GM23338 (cell line): ENCODE measurements around the gene RNASET2. TPM values are rescaled to one million over a fixed set of nuclear protein-coding genes. Genes with fewer than 3 reads are reported as not detected.

Source experiments
- ATAC-seq: fragments of 200-7000 bp; cut with Tn5 transposase; 3 replicates; pipeline ENCODE4 v1.9.1; 2020
- DNase-seq: peaks from one replicate; pipeline ENCODE4 v3.0.0-alpha.2; 2015; ENCODE audit warnings: low spot score
- H2AFZ ChIP-seq: fragments of 200-600 bp; sonication (generic); 2 replicates; pipeline ENCODE4 v1.8.0; 2016; ENCODE audit warnings: antibody characterized with exemption, mild to moderate bottlenecking, moderate library complexity
- H3F3A ChIP-seq: fragments of 200-600 bp; sonication (generic); replicated peaks from 2 replicates; pipeline ENCODE4 v1.8.0; 2017; ENCODE audit warnings: antibody characterized with exemption, mixed run types, low read depth
- H3K27ac ChIP-seq: fragments of 200-600 bp; sonication (generic); 2 replicates; pipeline ENCODE4 v1.6.1; 2016; ENCODE audit warnings: low read depth
- H3K27me3 ChIP-seq: fragments of 200-600 bp; sonication (generic); 2 replicates; pipeline ENCODE4 v1.8.0; 2016; ENCODE audit warnings: mild to moderate bottlenecking, mixed run types, moderate library complexity; ENCODE audit not compliant: insufficient read depth
- H3K36me3 ChIP-seq: fragments of 200-600 bp; sonication (generic); 2 replicates; pipeline ENCODE4 v1.8.0; 2016; ENCODE audit warnings: mild to moderate bottlenecking; ENCODE audit not compliant: insufficient read depth
- H3K4me1 ChIP-seq: fragments of 200-600 bp; sonication (generic); 2 replicates; pipeline ENCODE4 v1.8.0; 2016; ENCODE audit warnings: mild to moderate bottlenecking, moderate library complexity; ENCODE audit not compliant: insufficient read depth
- H3K4me2 ChIP-seq: fragments of 200-600 bp; sonication (generic); 2 replicates; pipeline ENCODE4 v1.7.1; 2017; ENCODE audit warnings: mixed run types
- H3K4me3 ChIP-seq: fragments of 200-600 bp; sonication (generic); 2 replicates; pipeline ENCODE4 v1.6.1; 2016; ENCODE audit warnings: mixed run types
- H3K79me2 ChIP-seq: fragments of 200-600 bp; sonication (generic); replicated peaks from 2 replicates; pipeline ENCODE4 v1.8.0; 2017; ENCODE audit warnings: mild to moderate bottlenecking; ENCODE audit not compliant: insufficient read depth
- H3K9me2 ChIP-seq: fragments of 200-600 bp; sonication (generic); 2 replicates; pipeline ENCODE4 v1.8.0; 2017; ENCODE audit not compliant: insufficient read depth
- H4K20me1 ChIP-seq: fragments of 200-600 bp; sonication (generic); replicated peaks from 2 replicates; pipeline ENCODE4 v1.8.0; 2017; ENCODE audit warnings: mild to moderate bottlenecking; ENCODE audit not compliant: insufficient read depth
- H3K27ac Mint-ChIP-seq: 2 replicates; pipeline ENCODE4 v1.8.0; 2020; ENCODE audit warnings: inconsistent platforms, mild to moderate bottlenecking, moderate library complexity, mixed read lengths
- H3K27me3 Mint-ChIP-seq: 3 replicates; pipeline ENCODE4 v1.8.0; 2022; ENCODE audit warnings: low read depth, mild to moderate bottlenecking, moderate library complexity, mixed read lengths, inconsistent platforms; ENCODE audit not compliant: insufficient read depth, poor library complexity
- H3K36me3 Mint-ChIP-seq: 3 replicates; pipeline ENCODE4 v1.8.0; 2021; ENCODE audit warnings: low read depth, mild to moderate bottlenecking, inconsistent platforms, moderate library complexity, mixed read lengths
- H3K4me1 Mint-ChIP-seq: 3 replicates; pipeline ENCODE4 v1.8.0; 2020; ENCODE audit warnings: mild to moderate bottlenecking, inconsistent platforms, mixed read lengths
- H3K4me3 Mint-ChIP-seq: 3 replicates; pipeline ENCODE4 v1.8.0; 2021; ENCODE audit warnings: moderate library complexity, mild to moderate bottlenecking, inconsistent platforms, mixed read lengths
- H3K9me3 Mint-ChIP-seq: 3 replicates; pipeline ENCODE4 v1.8.0; 2020; ENCODE audit warnings: moderate library complexity, mild to moderate bottlenecking, inconsistent platforms, mixed read lengths
- CREB1 ChIP-seq: fragments of 250-450 bp; sonication (Bioruptor Pico); IDR thresholded peaks from 2 replicates; pipeline ENCODE4 v1.5.0; 2020; ENCODE audit warnings: low read depth, mild to moderate bottlenecking, moderate library complexity
- EZH2 ChIP-seq: fragments of 200-600 bp; sonication (generic); IDR thresholded peaks from one replicate; pipeline ENCODE4 v1.8.0; 2017; ENCODE audit warnings: antibody characterized with exemption, mild to moderate bottlenecking, low read depth; ENCODE audit not compliant: unreplicated experiment
- EZH2phosphoT487 ChIP-seq: fragments of 200-600 bp; sonication (generic); IDR thresholded peaks from one replicate; pipeline ENCODE4 v1.8.1; 2018; ENCODE audit warnings: antibody characterized with exemption; ENCODE audit not compliant: unreplicated experiment
- JUNB ChIP-seq: IDR thresholded peaks from one replicate; pipeline ENCODE4 v1.6.1; 2016; ENCODE audit warnings: antibody characterized with exemption; ENCODE audit not compliant: unreplicated experiment
- NANOG ChIP-seq: IDR thresholded peaks from 2 replicates; pipeline ENCODE4 v1.6.1; 2016; ENCODE audit warnings: antibody characterized with exemption, borderline replicate concordance
- POLR2AphosphoS5 ChIP-seq: IDR thresholded peaks from 2 replicates; pipeline ENCODE4 v1.6.1; 2016; ENCODE audit warnings: antibody characterized with exemption, low read depth
- STAT1 ChIP-seq: IDR thresholded peaks from one replicate; pipeline ENCODE4 v1.6.1; 2016; ENCODE audit warnings: antibody characterized with exemption; ENCODE audit not compliant: unreplicated experiment
- ZNF331 ChIP-seq: fragments of 250-450 bp; sonication (Bioruptor Pico); IDR thresholded peaks from 2 replicates; pipeline ENCODE4 v1.5.0; 2020; ENCODE audit warnings: low read depth, mild to moderate bottlenecking, moderate library complexity
- polyA plus RNA-seq: library from polyadenylated mRNA; unstranded; fragments of >200 nt; fragmentation: Nextera tagmentation; extraction: Ambion mirVana; gene quantifications from 2 replicates; pipeline ENCODE4 v1.2.1, GENCODE V29; 2016
- total RNA-seq: library from RNA; depleted of rRNA; stranded (reverse); fragments of >200 nt; shearing (Covaris generic); gene quantifications from 2 replicates; pipeline ENCODE4 v1.2.3, GENCODE V29; 2014
- TF ChIP-seq, protein P1 (sequence below): IDR thresholded peaks from 2 replicates; pipeline ENCODE4 v1.6.1; 2016; ENCODE audit warnings: antibody characterized with exemption
- TF ChIP-seq, protein P2 (sequence below): fragments of 250-450 bp; sonication (Bioruptor Pico); IDR thresholded peaks from 2 replicates; pipeline ENCODE4 v1.5.0; 2020; ENCODE audit warnings: mild to moderate bottlenecking, moderate library complexity
- TF ChIP-seq, protein P3 (sequence below), 2 experiments: fragments of 200-600 bp in 1 of 2; sonication (generic) in 1 of 2; conservative IDR thresholded peaks; 2 replicates each; pipeline versions ENCODE4 v1.5.1 to v1.6.1; 2016 to 2017; ENCODE audit warnings: antibody characterized with exemption in 2 of 2, low read depth in 2 of 2, mild to moderate bottlenecking in 2 of 2, moderate library complexity in 1 of 2
- TF ChIP-seq, protein P4 (sequence below): IDR thresholded peaks from one replicate; pipeline ENCODE4 v1.6.1; 2018; ENCODE audit warnings: antibody characterized with exemption; ENCODE audit not compliant: unreplicated experiment

The RNASET2 gene
- total and polyA plus RNA-seq, 2 experiments from 2014 or later, result 40.5 to 62.8 TPM

DNA sequence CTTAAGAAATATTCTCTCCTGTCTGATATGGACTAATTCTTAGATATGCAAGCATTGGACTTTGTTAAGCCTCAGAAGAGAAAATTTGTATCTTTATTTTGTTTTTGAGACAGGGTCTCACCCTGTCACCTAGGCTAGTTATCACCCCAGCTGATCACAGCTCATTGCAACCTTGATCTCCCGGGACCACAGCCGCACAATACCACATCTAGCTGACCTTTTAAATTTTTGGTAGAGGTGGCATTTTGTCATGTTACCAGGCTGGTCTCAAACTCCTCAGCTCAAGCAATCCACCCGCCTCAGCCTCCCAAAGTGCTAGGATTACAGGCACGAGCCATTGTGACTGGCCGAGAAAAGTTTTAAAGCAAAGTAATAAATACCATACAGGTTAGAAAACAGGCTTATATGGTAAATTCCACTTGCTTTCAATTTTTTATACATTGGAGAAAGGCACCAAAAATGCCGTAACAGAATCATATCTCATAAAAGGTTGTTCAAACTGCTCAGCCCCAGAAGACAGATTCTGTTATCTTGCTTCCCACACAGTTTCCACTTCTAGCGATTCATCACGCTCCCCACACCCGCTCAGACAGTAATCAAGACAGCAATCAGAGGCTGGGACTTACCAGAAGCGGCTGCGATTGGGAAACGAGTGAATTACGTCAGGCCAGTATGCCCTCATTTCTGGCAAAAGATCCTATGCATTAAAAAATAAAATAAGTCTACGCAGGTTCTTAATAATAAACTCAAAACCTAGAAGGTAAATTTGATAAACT, 13.8 kb downstream of the RNASET2 start:
- no peak for TF ChIP-seq ZNF331 (CRISPR knock-in tag)
- no peak for TF ChIP-seq STAT1
- TF ChIP-seq, protein P1, sequence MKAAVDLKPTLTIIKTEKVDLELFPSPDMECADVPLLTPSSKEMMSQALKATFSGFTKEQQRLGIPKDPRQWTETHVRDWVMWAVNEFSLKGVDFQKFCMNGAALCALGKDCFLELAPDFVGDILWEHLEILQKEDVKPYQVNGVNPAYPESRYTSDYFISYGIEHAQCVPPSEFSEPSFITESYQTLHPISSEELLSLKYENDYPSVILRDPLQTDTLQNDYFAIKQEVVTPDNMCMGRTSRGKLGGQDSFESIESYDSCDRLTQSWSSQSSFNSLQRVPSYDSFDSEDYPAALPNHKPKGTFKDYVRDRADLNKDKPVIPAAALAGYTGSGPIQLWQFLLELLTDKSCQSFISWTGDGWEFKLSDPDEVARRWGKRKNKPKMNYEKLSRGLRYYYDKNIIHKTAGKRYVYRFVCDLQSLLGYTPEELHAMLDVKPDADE, result no peak
- TF ChIP-seq, protein P2, sequence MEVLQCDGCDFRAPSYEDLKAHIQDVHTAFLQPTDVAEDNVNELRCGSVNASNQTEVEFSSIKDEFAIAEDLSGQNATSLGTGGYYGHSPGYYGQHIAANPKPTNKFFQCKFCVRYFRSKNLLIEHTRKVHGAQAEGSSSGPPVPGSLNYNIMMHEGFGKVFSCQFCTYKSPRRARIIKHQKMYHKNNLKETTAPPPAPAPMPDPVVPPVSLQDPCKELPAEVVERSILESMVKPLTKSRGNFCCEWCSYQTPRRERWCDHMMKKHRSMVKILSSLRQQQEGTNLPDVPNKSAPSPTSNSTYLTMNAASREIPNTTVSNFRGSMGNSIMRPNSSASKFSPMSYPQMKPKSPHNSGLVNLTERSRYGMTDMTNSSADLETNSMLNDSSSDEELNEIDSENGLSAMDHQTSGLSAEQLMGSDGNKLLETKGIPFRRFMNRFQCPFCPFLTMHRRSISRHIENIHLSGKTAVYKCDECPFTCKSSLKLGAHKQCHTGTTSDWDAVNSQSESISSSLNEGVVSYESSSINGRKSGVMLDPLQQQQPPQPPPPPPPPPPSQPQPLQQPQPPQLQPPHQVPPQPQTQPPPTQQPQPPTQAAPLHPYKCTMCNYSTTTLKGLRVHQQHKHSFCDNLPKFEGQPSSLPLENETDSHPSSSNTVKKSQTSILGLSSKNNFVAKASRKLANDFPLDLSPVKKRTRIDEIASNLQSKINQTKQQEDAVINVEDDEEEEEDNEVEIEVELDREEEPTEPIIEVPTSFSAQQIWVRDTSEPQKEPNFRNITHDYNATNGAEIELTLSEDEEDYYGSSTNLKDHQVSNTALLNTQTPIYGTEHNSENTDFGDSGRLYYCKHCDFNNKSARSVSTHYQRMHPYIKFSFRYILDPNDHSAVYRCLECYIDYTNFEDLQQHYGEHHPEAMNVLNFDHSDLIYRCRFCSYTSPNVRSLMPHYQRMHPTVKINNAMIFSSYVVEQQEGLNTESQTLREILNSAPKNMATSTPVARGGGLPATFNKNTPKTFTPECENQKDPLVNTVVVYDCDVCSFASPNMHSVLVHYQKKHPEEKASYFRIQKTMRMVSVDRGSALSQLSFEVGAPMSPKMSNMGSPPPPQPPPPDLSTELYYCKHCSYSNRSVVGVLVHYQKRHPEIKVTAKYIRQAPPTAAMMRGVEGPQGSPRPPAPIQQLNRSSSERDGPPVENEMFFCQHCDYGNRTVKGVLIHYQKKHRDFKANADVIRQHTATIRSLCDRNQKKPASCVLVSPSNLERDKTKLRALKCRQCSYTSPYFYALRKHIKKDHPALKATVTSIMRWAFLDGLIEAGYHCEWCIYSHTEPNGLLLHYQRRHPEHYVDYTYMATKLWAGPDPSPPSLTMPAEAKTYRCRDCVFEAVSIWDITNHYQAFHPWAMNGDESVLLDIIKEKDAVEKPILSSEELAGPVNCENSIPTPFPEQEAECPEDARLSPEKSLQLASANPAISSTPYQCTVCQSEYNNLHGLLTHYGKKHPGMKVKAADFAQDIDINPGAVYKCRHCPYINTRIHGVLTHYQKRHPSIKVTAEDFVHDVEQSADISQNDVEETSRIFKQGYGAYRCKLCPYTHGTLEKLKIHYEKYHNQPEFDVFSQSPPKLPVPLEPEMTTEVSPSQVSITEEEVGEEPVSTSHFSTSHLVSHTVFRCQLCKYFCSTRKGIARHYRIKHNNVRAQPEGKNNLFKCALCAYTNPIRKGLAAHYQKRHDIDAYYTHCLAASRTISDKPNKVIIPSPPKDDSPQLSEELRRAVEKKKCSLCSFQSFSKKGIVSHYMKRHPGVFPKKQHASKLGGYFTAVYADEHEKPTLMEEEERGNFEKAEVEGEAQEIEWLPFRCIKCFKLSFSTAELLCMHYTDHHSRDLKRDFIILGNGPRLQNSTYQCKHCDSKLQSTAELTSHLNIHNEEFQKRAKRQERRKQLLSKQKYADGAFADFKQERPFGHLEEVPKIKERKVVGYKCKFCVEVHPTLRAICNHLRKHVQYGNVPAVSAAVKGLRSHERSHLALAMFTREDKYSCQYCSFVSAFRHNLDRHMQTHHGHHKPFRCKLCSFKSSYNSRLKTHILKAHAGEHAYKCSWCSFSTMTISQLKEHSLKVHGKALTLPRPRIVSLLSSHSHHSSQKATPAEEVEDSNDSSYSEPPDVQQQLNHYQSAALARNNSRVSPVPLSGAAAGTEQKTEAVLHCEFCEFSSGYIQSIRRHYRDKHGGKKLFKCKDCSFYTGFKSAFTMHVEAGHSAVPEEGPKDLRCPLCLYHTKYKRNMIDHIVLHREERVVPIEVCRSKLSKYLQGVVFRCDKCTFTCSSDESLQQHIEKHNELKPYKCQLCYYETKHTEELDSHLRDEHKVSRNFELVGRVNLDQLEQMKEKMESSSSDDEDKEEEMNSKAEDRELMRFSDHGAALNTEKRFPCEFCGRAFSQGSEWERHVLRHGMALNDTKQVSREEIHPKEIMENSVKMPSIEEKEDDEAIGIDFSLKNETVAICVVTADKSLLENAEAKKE (CRISPR knock-in tag), result no peak
- TF ChIP-seq POLR2AphosphoS5, result no peak
- TF ChIP-seq, protein P3, sequence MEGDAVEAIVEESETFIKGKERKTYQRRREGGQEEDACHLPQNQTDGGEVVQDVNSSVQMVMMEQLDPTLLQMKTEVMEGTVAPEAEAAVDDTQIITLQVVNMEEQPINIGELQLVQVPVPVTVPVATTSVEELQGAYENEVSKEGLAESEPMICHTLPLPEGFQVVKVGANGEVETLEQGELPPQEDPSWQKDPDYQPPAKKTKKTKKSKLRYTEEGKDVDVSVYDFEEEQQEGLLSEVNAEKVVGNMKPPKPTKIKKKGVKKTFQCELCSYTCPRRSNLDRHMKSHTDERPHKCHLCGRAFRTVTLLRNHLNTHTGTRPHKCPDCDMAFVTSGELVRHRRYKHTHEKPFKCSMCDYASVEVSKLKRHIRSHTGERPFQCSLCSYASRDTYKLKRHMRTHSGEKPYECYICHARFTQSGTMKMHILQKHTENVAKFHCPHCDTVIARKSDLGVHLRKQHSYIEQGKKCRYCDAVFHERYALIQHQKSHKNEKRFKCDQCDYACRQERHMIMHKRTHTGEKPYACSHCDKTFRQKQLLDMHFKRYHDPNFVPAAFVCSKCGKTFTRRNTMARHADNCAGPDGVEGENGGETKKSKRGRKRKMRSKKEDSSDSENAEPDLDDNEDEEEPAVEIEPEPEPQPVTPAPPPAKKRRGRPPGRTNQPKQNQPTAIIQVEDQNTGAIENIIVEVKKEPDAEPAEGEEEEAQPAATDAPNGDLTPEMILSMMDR (conservative IDR thresholded peaks at IDR 0.05; ENCODE audit: low read depth in 2 of 2), result no peak
- no peak for TF ChIP-seq JUNB
- no peak for TF ChIP-seq EZH2
- no peak for TF ChIP-seq NANOG
- no peak for TF ChIP-seq EZH2phosphoT487
- no peak for TF ChIP-seq CREB1 (CRISPR knock-in tag)
- TF ChIP-seq, protein P4, sequence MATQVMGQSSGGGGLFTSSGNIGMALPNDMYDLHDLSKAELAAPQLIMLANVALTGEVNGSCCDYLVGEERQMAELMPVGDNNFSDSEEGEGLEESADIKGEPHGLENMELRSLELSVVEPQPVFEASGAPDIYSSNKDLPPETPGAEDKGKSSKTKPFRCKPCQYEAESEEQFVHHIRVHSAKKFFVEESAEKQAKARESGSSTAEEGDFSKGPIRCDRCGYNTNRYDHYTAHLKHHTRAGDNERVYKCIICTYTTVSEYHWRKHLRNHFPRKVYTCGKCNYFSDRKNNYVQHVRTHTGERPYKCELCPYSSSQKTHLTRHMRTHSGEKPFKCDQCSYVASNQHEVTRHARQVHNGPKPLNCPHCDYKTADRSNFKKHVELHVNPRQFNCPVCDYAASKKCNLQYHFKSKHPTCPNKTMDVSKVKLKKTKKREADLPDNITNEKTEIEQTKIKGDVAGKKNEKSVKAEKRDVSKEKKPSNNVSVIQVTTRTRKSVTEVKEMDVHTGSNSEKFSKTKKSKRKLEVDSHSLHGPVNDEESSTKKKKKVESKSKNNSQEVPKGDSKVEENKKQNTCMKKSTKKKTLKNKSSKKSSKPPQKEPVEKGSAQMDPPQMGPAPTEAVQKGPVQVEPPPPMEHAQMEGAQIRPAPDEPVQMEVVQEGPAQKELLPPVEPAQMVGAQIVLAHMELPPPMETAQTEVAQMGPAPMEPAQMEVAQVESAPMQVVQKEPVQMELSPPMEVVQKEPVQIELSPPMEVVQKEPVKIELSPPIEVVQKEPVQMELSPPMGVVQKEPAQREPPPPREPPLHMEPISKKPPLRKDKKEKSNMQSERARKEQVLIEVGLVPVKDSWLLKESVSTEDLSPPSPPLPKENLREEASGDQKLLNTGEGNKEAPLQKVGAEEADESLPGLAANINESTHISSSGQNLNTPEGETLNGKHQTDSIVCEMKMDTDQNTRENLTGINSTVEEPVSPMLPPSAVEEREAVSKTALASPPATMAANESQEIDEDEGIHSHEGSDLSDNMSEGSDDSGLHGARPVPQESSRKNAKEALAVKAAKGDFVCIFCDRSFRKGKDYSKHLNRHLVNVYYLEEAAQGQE, result no peak
- Histone ChIP-seq H3K4me3 (no peak overlapping the region), H3K27me3 (no peaks in the 10 kb centered on the region), H3F3A (no peaks in the 10 kb centered on the region), H2AFZ (no peak overlapping the region), H3K36me3 (peaks cover 4% of the 10 kb centered on the region; the same call in 1 of the 2 replicates), H3K9me2 (no peaks in the 10 kb centered on the region), H4K20me1 (peaks cover 5% of the 10 kb centered on the region; the same call in 1 of the 2 replicates), H3K4me2 (no peak overlapping the region), H3K27ac (no peak overlapping the region), H3K4me1 (no peaks in the 10 kb centered on the region), H3K79me2 (no peaks in the 10 kb centered on the region)
- peaks cover 3% of the 10 kb centered on the region; the same call in 2 of the 3 replicates for H3K4me1 Mint-ChIP-seq
- DNase-seq (no peak), ATAC-seq (no peak)
- H3K36me3 Mint-ChIP-seq, result peaks cover 26% of the 10 kb centered on the region
- H3K27me3 Mint-ChIP-seq, result no peaks in the 10 kb centered on the region
- no peak overlapping the region for H3K27ac Mint-ChIP-seq
- no peaks in the 10 kb centered on the region; the same call in 2 of the 3 replicates for H3K9me3 Mint-ChIP-seq
- H3K4me3 Mint-ChIP-seq, result no peak overlapping the region
